HT1080 (cell line): ENCODE measurements around the gene STN1. TPM values are rescaled to one million over a fixed set of nuclear protein-coding genes. Genes with fewer than 3 reads are reported as not detected.
A peak's percentile ranks its signal among the peaks of the same experiment; 100 is the strongest.

Experiments
- DNase-seq: peaks from one replicate; pipeline ENCODE4 v3.0.0-alpha.2; 2015; ENCODE audit warnings: low read depth
- total RNA-seq: library from RNA; depleted of rRNA; stranded (reverse); fragments of >200 nt; shearing (Covaris generic); gene quantifications from 2 replicates; pipeline ENCODE4 v1.2.3, GENCODE V29; 2014

Gene STN1
- total RNA-seq, 1 experiment from 2014 or later: 35.9 TPM

- DNase-seq: no peak
Measured at GRCh38 chr10:103869336-103869735, 48.6 kb downstream of the STN1 start.

- no peak for DNase-seq
Measured at GRCh38 chr10:103868200-103868599, 49.8 kb downstream of the STN1 start.

GRCh38 chr10:103861505-103861904 is 56.5 kb downstream of the STN1 start:
- peak; percentile 72 for DNase-seq

GRCh38 chr10:103859161-103860086 is 58.6 kb downstream of the STN1 start:
- DNase-seq: peak; percentile 81

GRCh38 chr10:103858360-103858759 is 59.6 kb downstream of the STN1 start:
- DNase-seq: no peak

GRCh38 chr10:103856797-103857170 is 61.2 kb downstream of the STN1 start:
- no peak for DNase-seq

- DNase-seq: no peak
Measured at GRCh38 chr10:103855852-103856796, 61.9 kb downstream of the STN1 start.

- no peak for DNase-seq
Measured at GRCh38 chr10:103855424-103855823, 62.6 kb downstream of the STN1 start, which contains the start of gene SH3PXD2A. SH3PXD2A (minus strand) TSS chr10:103855576; CDS start chr10:103855266, 310 bp downstream.

GRCh38 chr10:103854686-103855391 is 63.1 kb downstream of the STN1 start:
- DNase-seq: peak; percentile 57

GRCh38 chr10:103854265-103854685 is 63.7 kb downstream of the STN1 start:
- DNase-seq: no peak

- no peak for DNase-seq
Measured at GRCh38 chr10:103853428-103854264, 64.3 kb downstream of the STN1 start.

- no peak for DNase-seq
Measured at GRCh38 chr10:103852856-103853255, 65.1 kb downstream of the STN1 start.

- DNase-seq: no peak
Measured at GRCh38 chr10:103852189-103852711, 65.7 kb downstream of the STN1 start.

- no peak for DNase-seq
Measured at GRCh38 chr10:103851261-103851660, 66.7 kb downstream of the STN1 start.

GRCh38 chr10:103850572-103850895 is 67.5 kb downstream of the STN1 start:
- DNase-seq: no peak

GRCh38 chr10:103849880-103850571 is 68.0 kb downstream of the STN1 start:
- peak; percentile 96 for DNase-seq

- DNase-seq: no peak
Measured at GRCh38 chr10:103849212-103849877, 68.6 kb downstream of the STN1 start.

GRCh38 chr10:103847909-103848468 is 70.0 kb downstream of the STN1 start:
- peak; percentile 55 for DNase-seq

GRCh38 chr10:103847346-103847745 is 70.6 kb downstream of the STN1 start:
- DNase-seq: no peak
